Panc1 (cell line): Measurements from ENCODE around the gene SVIL. TPM values are rescaled to one million over a fixed set of nuclear protein-coding genes. Genes with fewer than 3 reads are reported as not detected.
A peak's percentile ranks its signal among the peaks of the same experiment; 100 is the strongest.
"Not testable (repeated sequence)": the region's sequence is repeated elsewhere in the genome, so short reads cannot be mapped to it uniquely, and the experiment has no call there.

ENCODE experiments used
- ATAC-seq: fragments of 200-7000 bp; cut with Tn5 transposase; 2 replicates; pipeline ENCODE4 v1.9.1; 2020; ENCODE audit warnings: mild to moderate bottlenecking, moderate library complexity
- BruUV-seq: library from RNA; stranded (reverse); fragments of 400-500 nt; replicated peaks from 2 replicates; lab custom pipeline; 2021; lab: Mats Ljungman, UMichigan
- CTCF ChIA-PET: fragments of 300-600 bp; sonication (Branson Sonifier 250); formaldehyde crosslinking; loops from one replicate; lab custom pipeline; 2022; ENCODE audit warnings: antibody characterized with exemption; lab: Charles Lee
- POLR2A ChIA-PET: fragments of 300-600 bp; sonication (Branson Sonifier 250); formaldehyde crosslinking; loops from one replicate; lab custom pipeline; 2022; ENCODE audit warnings: antibody characterized with exemption; lab: Charles Lee
- DNase-seq: peaks from one replicate; pipeline ENCODE4 v3.0.0-alpha.2; 2010; ENCODE audit warnings: low read depth, low spot score
- H3K27ac ChIP-seq: 2 replicates; pipeline ENCODE4 v1.5.1; 2011; ENCODE audit warnings: mild to moderate bottlenecking, low read length, inconsistent platforms
- H3K27me3 ChIP-seq: fragments of 200-500 bp; sonication (Bioruptor generic); 2 replicates; pipeline ENCODE4 v1.6.0; 2014; ENCODE audit warnings: low read length, inconsistent platforms; ENCODE audit not compliant: control insufficient read depth, insufficient read depth
- H3K36me3 ChIP-seq: fragments of 200-500 bp; sonication (Bioruptor generic); 2 replicates; pipeline ENCODE4 v1.5.1; 2014; ENCODE audit warnings: inconsistent platforms, mild to moderate bottlenecking, low read length, moderate library complexity; ENCODE audit not compliant: control insufficient read depth, insufficient read depth
- H3K4me1 ChIP-seq: 2 replicates; pipeline ENCODE4 v1.5.1; 2011; ENCODE audit warnings: inconsistent platforms, mild to moderate bottlenecking, low read length, moderate library complexity; ENCODE audit not compliant: control insufficient read depth, insufficient read depth
- H3K4me3 ChIP-seq, 2 experiments: 2 replicates each; pipeline ENCODE4 v1.5.1; 2011 to 2012; ENCODE audit warnings: low read depth in 2 of 2, low read length in 2 of 2, mild to moderate bottlenecking in 2 of 2, inconsistent platforms in 1 of 2, moderate library complexity in 1 of 2
- H3K9me3 ChIP-seq: fragments of 200-500 bp; sonication (Bioruptor generic); 2 replicates; pipeline ENCODE4 v1.5.1; 2014; ENCODE audit warnings: low read depth, mild to moderate bottlenecking, inconsistent platforms, low read length, moderate library complexity; ENCODE audit not compliant: control insufficient read depth, insufficient read depth
- POLR2AphosphoS5 ChIP-seq: IDR thresholded peaks from 2 replicates; pipeline ENCODE4 v1.6.1; 2012; ENCODE audit warnings: mild to moderate bottlenecking, low read depth, low read length, moderate library complexity
- SIN3A ChIP-seq: IDR thresholded peaks from 2 replicates; pipeline ENCODE4 v1.6.1; 2012; ENCODE audit warnings: low read depth, mild to moderate bottlenecking, low read length, moderate library complexity, borderline replicate concordance; ENCODE audit not compliant: insufficient read depth
- TCF7L2 ChIP-seq: IDR thresholded peaks from 2 replicates; pipeline ENCODE4 v1.6.1; 2011; ENCODE audit warnings: mild to moderate bottlenecking, low read depth, low read length, inconsistent platforms
- in situ Hi-C: cut with HindIII; loops from 2 replicates; pipeline ENCODE4 v1.10.0; 2016; ENCODE audit warnings: low sequenced_read_pairs, low pct_unique_long_range_greater_than_20kb
- intact Hi-C: fragments of 100-400 bp; cut with micrococcal nuclease; formaldehyde crosslinking; loops from one replicate; pipeline ENCODE4 v1.10.0; 2022; ENCODE audit not compliant: unreplicated experiment
- total RNA-seq: library from RNA; stranded (reverse); gene quantifications from one replicate; pipeline ENCODE4 v1.2.1, GENCODE V29; 2021; ENCODE audit not compliant: unreplicated experiment
- TF ChIP-seq, protein P1 (sequence below): fragments of 450-650 bp; IDR thresholded peaks from 2 replicates; pipeline ENCODE4 v1.5.1; 2017; ENCODE audit warnings: mild to moderate bottlenecking
- TF ChIP-seq, protein P2 (sequence below), 2 experiments: IDR thresholded peaks; 2 replicates each; pipeline ENCODE4 v1.6.1; 2011 to 2012; ENCODE audit warnings: low read depth in 2 of 2, control low read depth in 1 of 2, low read length in 1 of 2, mild to moderate bottlenecking in 1 of 2, moderate library complexity in 1 of 2; ENCODE audit not compliant: insufficient read depth in 1 of 2

The SVIL gene
- total RNA-seq, 1 experiment from 2014 or later = 72.8 TPM

DNA sequence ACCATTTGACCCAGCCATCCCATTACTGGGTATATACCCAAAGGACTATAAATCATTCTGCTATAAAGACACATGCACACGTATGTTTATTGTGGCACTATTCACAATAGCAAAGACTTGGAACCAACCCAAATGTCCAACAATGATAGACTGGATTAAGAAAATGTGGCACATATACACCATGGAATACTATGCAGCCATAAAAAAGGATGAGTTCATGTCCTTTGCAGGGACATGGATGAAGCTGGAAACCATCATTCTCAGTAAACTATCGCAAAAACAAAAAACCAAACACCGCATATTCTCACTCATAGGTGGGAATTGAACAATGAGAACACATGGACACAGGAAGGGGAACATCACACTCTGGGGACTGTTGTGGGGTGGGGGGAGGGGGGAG, 85.3 kb downstream of the SVIL start:
- H3K27ac ChIP-seq, DNase-seq, BruUV-seq, CTCF ChIA-PET, H3K36me3 ChIP-seq, H3K27me3 ChIP-seq, intact Hi-C loops, in situ Hi-C loops, H3K4me3 ChIP-seq, ATAC-seq, H3K9me3 ChIP-seq, H3K4me1 ChIP-seq: not testable (repeated sequence)
- POLR2A ChIA-PET = interaction anchor here (0.6 kb wide), 1 partner anchor 1594 kb away, joined by 14 read pairs; no protein-coding TSS in a partner anchor

DNA sequence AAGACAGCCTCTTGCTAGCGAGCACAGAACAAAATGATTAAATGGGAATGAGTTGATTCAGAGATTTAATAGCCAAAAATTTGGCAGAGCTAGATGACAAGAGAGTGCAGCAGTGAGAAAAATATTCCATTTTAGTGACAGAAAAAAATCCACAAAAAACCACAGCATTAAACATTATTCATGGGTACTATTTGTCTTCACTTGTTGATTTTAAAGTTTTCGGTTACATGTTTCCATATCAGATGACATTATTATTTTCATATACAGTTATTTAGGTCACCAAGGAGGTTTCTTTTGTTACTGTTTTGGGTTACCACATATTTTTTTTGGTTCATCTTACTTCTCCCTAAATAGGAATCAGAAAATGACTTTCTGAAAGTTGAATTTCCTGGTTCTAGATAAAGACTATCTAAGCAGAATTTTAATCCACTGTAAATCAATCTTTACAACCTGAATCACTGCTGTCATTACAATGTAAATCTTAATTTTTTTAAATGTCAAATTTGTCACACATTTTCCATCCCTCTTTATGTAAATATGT, 87.9 kb downstream of the SVIL start:
- Histone ChIP-seq H3K27ac (no peak overlapping the region), H3K36me3 (no peaks in the 10 kb centered on the region), H3K4me1 (no peaks in the 10 kb centered on the region; the same call in 1 of the 2 replicates), H3K27me3 (no peaks in the 10 kb centered on the region), H3K4me3 (no peak overlapping the region), H3K9me3 (no peaks in the 10 kb centered on the region)
- no peak for DNase-seq
- in situ Hi-C loops (no loop called here), intact Hi-C loops (no loop called here)
- CTCF ChIA-PET = no interaction called here
- TSS peak; percentile 1 for BruUV-seq
- POLR2A ChIA-PET = no interaction called here
- ATAC-seq = no peak
- TF ChIP-seq SIN3A (no peak), POLR2AphosphoS5 (no peak), TCF7L2 (no peak)
- TF ChIP-seq, protein P1, sequence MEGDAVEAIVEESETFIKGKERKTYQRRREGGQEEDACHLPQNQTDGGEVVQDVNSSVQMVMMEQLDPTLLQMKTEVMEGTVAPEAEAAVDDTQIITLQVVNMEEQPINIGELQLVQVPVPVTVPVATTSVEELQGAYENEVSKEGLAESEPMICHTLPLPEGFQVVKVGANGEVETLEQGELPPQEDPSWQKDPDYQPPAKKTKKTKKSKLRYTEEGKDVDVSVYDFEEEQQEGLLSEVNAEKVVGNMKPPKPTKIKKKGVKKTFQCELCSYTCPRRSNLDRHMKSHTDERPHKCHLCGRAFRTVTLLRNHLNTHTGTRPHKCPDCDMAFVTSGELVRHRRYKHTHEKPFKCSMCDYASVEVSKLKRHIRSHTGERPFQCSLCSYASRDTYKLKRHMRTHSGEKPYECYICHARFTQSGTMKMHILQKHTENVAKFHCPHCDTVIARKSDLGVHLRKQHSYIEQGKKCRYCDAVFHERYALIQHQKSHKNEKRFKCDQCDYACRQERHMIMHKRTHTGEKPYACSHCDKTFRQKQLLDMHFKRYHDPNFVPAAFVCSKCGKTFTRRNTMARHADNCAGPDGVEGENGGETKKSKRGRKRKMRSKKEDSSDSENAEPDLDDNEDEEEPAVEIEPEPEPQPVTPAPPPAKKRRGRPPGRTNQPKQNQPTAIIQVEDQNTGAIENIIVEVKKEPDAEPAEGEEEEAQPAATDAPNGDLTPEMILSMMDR = no peak
- TF ChIP-seq, protein P2, sequence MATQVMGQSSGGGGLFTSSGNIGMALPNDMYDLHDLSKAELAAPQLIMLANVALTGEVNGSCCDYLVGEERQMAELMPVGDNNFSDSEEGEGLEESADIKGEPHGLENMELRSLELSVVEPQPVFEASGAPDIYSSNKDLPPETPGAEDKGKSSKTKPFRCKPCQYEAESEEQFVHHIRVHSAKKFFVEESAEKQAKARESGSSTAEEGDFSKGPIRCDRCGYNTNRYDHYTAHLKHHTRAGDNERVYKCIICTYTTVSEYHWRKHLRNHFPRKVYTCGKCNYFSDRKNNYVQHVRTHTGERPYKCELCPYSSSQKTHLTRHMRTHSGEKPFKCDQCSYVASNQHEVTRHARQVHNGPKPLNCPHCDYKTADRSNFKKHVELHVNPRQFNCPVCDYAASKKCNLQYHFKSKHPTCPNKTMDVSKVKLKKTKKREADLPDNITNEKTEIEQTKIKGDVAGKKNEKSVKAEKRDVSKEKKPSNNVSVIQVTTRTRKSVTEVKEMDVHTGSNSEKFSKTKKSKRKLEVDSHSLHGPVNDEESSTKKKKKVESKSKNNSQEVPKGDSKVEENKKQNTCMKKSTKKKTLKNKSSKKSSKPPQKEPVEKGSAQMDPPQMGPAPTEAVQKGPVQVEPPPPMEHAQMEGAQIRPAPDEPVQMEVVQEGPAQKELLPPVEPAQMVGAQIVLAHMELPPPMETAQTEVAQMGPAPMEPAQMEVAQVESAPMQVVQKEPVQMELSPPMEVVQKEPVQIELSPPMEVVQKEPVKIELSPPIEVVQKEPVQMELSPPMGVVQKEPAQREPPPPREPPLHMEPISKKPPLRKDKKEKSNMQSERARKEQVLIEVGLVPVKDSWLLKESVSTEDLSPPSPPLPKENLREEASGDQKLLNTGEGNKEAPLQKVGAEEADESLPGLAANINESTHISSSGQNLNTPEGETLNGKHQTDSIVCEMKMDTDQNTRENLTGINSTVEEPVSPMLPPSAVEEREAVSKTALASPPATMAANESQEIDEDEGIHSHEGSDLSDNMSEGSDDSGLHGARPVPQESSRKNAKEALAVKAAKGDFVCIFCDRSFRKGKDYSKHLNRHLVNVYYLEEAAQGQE (IDR thresholded peaks at IDR 0.05; ENCODE audit: insufficient read depth in 1 of 2, low read depth in 2 of 2, low read length in 1 of 2) = no peak

DNA sequence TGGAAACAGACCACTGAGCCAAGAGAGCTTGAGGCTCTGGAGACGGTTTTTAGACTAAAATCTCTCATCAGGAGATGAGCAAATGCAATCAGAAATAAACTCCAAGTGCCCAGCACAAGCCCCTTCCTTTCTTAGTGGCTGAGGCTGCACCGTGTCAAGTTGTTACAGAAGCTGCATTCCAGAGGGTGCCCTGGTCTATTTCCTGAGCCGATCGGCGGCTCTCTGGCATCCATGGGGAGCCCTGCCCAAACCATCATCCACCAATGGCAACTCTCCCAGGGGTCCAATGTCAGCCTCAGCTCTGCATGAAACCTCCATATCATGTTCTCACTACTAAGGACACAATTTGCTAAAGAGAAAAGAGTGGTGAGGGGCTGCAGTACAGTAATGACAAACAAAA, 89.6 kb downstream of the SVIL start:
- Histone ChIP-seq H3K27me3 (no peaks in the 10 kb centered on the region), H3K4me3 (no peak overlapping the region), H3K4me1 (no peaks in the 10 kb centered on the region; the same call in 1 of the 2 replicates), H3K36me3 (no peaks in the 10 kb centered on the region), H3K9me3 (no peaks in the 10 kb centered on the region), H3K27ac (no peak overlapping the region)
- DNase-seq (no peak), ATAC-seq (no peak)
- ChIA-PET CTCF (interaction anchor here (1.3 kb wide), 1 partner anchor 10 kb away, joined by 3 read pairs; no protein-coding TSS in a partner anchor), POLR2A (no interaction called here)
- intact Hi-C loops = no loop called here
- TF ChIP-seq, protein P1 = no peak
- TF ChIP-seq TCF7L2 (no peak), POLR2AphosphoS5 (no peak), SIN3A (no peak)
- TF ChIP-seq, protein P2 (IDR thresholded peaks at IDR 0.05; ENCODE audit: insufficient read depth in 1 of 2, low read depth in 2 of 2, low read length in 1 of 2) = no peak
- in situ Hi-C loops = no loop called here
- BruUV-seq = no TSS peak
